Activated CD8-positive, alpha-beta memory T cell treated with anti-CD3 and anti-CD28 coated beads, Interleukin-2, amount 50 U/mL, for 48 hours (primary cell): ENCODE data around the gene ABLIM2.

Experiments
- DNase-seq: peaks from one replicate; pipeline ENCODE4 v3.0.0-alpha.2; 2020

ABLIM2 gene

DNA sequence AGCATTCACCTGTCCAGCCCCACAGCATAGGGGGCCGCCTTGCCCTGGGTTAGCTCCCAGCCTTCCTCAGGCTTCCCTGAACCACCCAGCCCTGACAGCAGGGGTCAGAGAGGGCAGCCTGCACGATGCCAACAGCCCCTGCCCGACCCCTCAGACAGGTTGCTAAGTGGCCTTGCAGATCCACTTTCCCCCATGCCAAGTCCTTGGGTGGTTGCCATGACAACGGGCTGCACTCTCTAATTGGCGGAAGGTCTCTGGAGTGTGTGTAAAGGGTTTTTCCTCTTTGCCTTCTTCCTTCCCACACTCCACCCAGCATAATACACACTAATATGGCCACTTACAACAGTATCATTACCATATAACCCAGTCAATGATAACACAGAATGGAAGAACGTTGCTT is 119.3 kb downstream of the ABLIM2 start:
- DNase-seq: no peak

DNA sequence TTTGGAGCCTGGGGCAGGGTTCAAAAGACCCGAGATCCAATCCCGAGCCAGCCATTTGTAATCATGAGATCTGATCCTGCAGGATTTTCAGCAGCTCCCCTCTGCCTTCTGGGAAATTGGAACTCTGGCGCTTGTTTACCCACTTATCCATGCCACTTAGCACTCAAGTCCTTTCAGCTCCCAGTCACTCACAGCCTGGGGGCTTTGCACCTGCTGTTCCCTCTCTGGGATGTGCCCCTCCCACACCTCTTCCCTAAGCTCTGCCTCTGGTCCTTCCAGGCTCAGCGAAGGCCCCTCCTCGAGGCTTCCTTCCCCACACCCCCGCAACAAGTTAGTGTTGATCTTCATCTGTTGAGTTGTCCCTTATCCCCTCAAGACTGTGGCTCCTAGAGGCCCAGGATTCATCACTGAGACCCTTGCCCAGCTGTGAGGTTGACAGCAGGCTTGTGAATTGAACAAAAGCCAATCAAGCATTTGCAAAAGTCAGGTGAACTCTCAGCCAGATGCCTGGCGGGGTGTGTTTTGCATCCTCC is 119.8 kb downstream of the ABLIM2 start:
- DNase-seq: no peak

DNA sequence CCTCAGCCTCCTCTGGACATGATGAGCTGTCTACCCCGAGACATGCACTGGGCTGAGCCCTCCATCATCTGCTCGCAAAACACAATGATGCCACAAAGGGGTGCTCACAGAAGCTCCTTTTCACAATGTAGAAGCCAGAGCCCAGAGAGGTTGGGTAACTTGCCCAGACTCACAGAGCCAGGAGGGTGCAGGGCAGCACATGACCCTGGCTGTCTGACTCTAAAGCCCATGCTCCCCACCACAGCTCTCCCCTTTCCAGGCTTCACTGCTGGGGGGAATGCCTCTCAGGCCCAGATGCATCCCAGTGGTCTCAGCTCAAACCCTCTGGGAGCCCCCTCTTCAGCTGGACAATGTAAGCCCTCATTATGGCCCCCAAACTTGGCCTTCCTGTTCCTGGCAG is 120.5 kb downstream of the ABLIM2 start:
- no peak for DNase-seq

DNA sequence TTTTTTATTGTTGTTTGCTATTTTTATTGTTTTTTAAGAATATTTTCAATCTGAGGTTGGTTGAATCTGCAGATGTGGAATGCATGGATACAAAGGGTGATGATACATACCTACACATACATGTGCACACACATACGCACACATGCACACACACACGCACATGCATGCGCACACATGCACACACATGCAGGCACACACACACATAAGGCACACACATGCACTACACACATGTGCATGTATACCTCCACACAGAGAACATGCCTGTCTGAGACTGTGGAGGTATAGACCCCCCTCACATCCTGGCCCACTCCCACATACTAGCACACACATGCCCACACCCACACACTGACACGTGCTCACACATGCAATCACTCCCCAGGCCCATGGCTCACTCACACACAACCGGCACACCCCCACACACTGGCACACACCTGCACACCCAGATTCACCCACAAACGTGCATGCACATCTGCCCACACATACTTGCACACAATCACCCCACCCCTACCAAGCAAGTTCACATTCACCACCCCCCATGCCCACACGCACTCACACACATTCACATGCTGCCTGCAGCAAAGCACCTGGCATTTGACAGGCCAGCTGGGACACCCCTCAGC is 121.4 kb downstream of the ABLIM2 start:
- DNase-seq: no peak

DNA sequence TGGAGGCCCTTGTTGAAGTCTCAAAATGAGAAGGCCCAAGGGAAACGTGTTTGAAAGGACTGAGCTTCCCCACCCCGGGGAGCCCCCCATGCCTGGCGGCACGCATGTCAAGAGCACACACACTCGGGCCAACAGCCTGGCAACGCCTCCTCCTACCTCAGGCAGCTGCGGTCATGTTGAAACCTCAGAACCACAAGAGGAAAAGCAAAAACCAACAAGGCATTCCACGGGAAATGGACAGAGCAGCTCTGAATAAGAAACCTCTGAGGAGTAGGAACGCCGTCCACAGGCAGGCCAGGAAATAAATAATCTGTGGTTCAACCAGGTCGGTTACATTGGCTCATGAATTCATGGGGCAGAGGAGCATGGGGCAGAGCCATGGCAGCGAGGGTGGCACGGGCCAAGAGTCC is 123.2 kb downstream of the ABLIM2 start:
- no peak for DNase-seq

DNA sequence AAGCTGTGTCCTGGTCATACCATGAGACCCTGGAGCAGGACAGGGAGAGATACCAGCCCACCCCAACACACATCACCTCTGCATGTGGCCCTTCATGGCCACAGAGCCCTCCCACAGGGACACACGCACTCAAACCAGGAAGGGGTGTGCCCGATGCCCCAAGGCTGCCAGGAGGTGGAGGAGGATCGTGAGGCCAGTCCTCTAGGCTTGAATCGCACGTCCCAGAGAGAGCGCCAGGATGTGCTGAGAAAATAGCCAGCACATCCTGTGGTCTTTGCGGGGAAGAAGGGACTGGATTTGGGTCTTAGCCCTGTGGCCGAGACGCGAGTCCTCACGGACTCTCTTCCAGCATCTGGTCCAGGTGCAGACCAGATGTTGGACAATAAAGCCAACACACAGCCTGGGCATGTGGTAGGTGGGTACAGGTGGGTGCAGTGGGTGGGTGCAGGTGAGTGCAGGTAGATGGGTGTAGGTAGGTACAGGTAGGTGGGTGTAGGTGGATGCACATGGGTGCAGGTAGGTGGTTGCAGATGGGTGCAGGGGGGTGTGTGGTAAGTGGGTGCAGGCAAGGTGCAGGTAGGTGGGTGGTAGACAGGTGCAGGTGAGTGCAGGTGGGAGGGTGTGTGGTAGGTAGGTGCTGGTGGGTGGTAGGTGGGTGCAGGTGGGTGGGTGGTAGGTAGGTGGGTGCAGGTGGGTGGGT is 124.6 kb downstream of the ABLIM2 start:
- DNase-seq: no peak

DNA sequence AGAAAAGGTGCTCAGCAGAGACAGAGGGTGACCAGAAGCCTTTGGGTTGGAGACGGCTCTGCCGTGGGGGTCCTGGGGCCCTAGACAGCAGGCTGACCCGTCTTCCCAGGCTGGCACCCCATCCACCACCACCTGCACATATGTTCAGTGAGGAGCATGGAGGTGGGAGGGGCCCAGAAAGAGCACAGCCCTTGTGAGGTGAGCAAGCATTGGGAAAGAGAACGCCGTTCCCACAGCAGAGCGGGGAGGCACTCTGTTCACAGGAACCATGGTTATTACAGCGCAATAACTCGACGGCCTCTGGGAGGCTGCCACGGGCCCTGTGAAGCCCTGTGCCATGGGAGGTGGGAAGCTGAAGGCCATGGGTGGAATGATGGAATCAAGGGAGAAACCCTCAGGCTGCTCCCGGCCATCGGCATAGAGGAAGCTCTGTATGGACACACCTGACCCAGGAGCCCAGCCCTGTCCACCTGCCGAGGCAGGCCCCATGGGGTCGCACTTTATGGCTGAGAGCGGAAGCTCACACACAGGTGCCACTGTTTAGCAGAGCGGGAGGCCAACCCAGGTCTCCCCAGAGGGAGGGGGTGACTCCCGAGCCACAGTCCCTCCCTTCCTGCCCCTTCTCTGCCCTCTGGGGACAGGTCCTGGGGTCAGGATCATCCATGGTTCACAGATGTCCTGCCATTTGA is 125.4 kb downstream of the ABLIM2 start:
- no peak for DNase-seq

DNA sequence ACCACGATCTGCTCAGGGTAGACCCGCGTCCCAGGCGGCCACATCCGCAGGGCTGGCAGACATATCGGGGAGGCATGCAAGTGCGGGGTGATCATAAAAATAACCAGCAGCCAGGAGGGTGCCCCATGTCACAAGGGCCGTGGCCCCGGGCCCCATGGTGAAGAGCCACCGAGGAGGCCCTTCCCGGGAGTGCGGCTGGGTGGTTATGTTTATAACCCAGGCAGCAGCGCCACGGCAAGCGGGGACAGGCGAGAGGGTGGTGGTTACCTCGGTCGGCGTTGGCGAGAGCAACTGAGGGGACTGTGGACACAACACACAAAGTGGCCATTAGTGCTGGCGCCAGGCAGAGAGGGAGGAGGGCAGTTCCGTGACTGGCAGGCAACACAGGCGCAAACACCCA is 126.2 kb downstream of the ABLIM2 start:
- DNase-seq: no peak

DNA sequence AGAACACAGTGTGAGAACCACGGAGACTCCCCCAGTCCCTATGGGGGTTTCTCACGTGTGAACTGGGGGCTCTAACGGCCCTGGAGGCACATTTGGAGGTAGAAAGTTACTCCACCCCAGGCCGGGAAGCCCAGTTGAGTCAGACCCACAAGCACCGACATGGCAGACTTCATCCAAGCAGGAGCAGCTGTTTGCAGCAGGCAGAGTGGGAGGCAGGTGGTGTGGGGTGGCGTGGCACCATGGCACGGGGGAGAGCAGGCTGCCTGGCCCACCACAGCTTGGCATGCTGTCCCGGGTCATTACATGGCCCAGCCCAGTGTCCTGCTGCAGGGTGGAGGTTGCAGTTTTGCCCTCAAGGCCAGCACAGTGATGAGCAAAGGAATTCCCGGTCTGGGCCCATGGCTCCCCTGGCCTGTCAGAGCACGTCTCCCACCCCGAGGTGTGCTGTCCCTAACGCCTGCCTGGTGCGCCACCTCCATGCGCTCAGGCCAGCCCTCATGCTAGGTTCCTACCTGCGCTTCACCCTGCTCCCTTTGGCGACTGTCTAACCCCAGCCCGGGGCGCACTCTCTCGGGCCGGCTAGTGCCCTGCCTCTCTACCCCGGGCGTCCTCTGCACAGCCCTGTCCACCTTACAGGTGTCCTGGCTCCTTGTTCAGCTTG is 128.4 kb downstream of the ABLIM2 start:
- no peak for DNase-seq

DNA sequence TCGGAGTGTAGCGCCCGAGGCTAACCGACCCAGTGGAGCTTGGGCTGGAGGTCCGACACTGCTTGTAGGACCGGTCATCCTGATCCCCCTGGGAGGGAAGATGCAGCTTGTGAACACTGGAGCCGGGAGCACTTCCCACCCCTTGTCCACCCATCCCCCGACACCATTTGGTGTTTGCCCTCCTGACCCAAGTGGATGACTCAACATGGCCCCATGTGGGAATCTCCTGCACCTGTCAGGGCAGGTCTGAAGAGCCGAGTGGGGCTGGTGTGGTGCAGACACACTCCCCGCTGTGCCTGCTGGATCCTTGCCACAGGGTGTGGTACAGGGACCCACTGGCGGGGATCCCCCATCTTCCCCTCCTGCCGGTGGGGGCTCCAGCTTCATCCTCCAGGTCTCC is 128.9 kb downstream of the ABLIM2 start:
- no peak for DNase-seq

DNA sequence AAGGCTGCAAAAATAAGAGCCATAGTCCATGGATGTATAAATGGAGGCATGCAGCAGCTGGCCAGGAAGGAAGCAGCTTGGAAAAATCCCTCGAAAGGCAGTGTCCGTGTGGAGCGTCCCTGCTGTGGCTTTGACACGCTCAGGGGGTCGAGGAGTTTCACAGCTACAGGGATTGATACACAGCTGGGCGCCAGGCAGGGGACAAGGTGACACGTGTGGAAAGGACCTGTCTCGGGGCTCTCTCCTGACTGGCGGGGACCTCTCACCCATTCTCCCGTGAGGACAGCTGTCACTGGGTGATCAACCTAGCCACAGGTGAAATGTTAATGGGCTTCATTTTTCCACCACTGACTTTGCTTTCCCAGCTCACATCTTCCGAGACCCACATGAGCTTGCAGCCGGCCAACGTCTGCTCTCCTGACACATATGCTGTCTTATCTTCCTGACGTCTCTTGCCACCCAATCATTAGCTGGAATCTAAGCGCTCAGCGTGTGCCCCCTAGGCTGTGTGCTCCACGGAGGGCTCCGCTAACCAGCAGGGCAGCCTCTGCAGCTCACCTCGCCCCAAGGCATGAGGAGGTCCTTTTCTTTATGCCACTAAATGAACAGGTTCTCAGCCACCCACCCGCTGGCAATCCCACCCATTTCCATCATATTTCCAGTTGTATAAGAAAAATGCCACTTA is 129.6 kb downstream of the ABLIM2 start:
- DNase-seq: no peak

DNA sequence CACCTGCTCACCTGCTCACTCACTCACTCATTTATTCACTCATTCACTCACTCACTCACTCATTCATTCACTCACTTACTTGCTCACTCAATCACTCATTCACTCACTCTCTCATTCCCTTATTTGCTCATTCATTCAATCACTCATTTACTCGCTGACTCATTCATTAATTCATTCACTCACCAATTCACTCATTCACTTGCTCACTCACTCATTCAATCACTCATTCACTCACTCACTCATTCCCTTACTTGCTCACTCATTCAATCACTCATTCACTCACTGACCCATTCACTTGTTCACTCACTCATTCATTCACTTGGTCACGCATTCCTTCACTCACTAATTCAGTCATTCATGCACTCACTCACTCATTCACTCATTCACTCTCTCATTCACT is 130.2 kb downstream of the ABLIM2 start:
- no peak for DNase-seq

DNA sequence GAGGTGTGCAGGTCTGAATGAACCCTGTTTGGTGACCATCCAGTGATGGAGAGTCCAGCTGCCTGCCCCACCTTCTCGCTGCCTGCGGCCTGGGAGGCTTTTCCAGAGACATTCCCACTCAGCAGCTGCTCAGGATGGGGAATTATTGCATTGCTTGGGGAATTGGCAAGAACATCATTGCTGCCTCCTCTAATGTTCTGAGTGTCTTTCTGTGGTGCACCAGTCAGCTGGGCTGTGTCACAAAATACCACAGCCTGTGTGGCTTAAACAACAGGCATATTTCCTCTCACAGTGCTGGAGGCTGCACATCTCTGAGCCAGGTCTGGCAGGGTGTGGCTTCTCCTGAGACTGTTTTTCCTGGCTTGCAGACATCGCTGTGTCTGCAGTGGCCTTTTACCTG is 132.2 kb downstream of the ABLIM2 start:
- no peak for DNase-seq

DNA sequence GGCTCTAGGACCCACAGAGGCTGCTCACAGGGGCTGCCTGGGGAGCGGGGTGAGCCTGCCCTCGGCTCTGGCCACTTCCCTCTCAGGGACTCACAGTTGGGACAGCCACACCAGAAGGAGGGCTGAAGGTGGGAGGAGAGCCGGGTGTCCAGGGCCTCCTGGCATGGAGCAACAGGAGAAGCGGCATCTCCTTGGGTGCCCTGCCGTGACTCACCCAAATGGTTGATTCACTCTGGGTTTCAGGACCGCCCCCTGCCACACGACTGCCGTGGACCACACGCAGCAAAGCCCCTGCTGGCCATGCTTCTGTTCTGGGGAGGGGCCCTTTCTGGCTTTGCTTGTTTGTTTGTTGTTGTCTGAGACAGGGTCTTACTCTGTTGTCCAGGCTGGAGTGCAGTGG is 132.9 kb downstream of the ABLIM2 start:
- no peak for DNase-seq

DNA sequence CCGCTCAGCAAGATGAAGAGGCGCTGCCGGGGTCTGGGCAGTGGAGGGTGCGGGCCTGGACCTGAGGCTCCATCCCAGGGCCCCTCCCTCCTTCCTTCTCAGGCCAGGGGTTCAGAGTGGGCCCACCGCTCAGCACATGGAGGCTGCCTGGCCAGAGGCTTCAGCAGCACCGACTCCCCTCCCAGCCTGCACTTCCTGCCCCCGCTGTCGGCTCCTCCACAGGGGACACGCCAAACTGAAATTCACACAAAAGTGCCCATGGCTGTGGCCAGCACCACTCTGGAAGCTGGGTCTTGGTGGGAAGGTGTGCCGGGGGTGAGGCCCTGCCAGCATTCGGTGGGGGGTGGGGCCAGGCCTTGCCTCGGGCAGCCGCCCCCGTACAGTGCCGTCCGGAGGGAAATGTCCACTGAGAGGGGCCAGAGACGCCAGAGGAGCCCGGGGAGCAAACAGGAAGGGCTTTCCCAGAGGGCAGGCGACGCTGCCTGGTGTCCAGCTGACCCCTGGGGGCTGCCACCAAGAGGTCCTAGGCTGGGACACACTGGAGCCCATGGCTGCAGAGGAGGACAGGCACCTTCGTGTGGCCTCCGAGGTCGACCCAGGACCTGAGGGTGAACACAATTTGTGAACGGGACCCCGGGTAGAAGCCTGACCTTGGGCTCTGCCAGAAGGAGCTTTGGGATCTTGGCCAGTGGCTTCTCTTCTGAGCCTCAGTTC is 134.4 kb downstream of the ABLIM2 start:
- no peak for DNase-seq

DNA sequence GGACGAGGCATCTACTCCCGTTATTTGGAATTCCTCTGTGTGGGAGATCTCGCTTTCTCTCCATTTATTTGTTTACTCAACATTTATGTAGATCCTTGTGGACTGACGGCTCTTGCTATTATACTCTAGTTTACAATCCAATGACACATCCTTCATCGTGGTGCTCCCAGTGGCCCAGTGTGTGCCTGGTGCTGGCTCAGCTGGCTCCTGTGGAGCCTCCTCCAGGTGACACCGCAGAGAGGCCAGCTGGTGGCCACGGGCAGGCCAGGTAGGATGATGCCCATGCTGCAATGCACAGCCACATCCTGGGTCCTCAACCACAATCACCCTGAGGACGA is 134.9 kb downstream of the ABLIM2 start:
- no peak for DNase-seq

DNA sequence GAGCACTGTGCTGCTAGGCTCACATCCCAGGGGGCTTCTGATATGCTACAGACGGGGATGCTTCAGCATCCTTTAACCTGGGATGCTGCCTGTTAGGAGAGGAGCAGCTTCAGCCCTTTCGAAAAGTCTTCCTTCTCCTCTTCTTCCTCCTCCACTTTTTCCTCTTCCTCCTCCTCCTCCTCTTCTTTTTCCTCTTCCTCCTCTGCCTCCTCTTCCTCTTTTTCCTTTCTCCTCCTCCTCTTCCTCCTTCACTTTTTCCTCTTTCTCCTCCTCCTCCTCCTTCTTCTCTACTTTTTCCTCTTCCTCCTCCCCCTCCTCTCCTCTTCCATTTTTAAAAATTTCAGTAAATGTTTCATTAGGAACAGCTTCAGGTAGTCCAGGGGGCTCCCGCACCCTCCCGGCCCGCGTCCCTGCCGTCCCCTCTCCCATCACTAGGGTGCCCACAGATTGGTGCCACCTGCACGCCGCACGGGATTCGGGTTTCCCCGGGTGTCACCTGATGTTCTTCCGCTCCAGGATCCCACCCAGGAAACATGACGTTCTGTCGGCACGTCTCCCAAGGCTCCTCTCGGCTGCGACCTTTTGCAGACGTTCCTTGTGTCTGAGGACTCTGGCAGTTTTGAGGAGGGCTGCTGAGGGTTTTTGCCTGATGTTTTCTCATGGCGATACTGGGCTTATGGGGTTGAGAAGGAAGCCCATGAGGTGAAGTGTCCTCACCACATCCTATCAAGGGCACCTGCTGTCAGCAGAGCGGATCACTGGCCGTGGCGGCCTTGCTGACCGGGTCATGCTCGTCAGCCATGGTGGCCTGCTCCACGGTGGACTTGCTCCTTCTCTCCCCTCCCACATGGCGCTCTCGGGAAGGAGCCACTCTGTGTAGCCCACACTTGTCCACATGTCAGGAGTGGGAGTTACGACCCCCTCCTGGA is 135.6 kb downstream of the ABLIM2 start:
- no peak for DNase-seq

DNA sequence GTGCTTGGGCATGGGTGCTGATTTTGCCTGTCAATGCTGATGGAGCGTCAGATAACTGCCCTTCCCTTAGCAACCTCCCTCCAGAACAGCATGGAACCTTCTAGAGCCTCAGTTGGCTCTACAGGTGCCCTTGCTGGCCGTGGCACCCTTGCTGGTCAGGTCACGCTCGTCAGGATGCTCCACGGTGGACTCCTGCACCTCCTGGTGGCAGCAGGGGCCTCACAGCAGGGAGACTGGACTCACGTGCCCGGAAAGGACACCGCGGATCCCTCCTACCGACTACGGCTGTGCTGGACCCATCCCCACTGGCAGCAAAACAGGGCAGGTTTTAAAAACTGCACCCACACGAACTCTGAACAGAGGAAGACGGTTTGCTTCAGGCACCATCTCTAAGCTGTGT is 136.8 kb downstream of the ABLIM2 start:
- DNase-seq: no peak

DNA sequence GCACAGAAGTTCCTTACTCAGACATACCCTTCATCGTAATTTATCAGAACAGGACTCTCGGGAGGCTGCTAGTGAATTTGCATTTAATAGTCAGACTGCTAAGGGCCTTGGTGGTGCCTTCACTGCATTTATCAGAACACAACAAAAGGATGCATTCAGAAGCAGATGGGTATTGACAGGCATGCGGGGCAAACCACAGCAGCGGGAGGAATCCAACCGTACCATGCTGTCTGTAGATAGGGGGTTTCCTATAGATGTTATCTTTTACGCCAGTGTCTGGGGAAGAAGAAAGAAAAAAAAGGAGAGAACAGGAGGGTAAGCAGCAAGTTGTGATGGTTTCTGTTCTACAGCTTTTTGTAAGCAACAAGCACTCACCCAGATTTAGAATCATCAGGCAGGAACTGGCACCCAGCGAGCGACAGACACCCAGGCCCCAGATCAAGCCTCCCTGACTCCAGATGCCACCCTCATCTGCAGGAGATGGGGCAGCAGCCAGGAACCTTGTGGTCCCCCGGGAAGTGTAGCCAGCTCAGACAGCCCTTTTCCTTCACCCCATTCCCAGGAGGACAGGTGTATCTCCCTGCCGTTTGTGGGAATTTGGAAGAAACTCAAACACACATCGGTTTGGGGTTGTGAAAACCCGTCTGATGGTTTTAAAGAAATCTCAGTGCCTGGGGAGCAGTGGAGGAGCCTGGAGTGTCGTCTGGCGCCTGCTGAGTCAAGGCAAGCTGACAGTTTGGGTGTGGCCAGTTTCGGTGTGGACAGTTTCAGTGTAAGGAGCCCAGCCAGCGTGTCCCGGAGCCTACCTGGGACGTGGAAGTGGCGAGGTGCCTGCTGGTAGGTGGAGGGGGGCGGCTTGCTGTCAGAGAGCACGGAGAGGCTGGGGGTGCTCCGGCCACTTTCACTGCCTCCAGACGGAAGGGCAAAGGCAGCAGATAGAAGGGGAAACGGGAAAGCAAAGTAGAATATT is 138.9 kb downstream of the ABLIM2 start:
- no peak for DNase-seq

DNA sequence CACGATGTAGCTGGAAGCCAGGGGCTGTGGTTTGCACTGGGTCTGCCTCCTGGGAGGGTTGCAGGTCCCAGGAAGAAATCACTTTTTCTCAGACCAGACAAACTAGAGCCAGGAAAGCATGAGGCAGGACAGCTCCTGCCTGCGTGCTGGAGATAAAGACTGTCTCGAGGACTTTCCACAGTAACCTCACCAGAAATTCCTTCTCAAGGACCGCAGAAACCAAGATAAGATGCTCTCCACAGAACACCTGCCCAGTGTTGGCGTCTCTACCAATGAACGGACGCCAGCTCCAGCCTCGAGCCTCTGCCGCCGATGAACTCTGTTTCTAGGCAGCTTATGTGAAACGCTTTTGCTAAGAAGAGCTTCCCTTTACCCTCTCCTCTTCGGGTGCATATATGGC is 142.1 kb downstream of the ABLIM2 start:
- no peak for DNase-seq
